K562 (cell line): ENCODE measurements around the gene NUBP2. TPM values are rescaled to one million over a fixed set of nuclear protein-coding genes. Genes with fewer than 3 reads are reported as not detected.

Experiments
- ATAC-seq: fragments of 200-7000 bp; cut with Tn5 transposase; 3 replicates; pipeline ENCODE4 v1.9.1; 2020; ENCODE audit warnings: moderate library complexity
- BruUV-seq: library from RNA; stranded (reverse); fragments of 400-500 nt; replicated peaks from 2 replicates; lab custom pipeline; 2021; lab: Mats Ljungman, UMichigan
- CTCF ChIA-PET: fragments of 300-600 bp; formaldehyde crosslinking; extraction: SDS; loops from one replicate; lab custom pipeline; 2021; ENCODE audit warnings: low intra/inter-chr PET ratio; lab: Yijun Ruan, JAX
- POLR2A ChIA-PET: fragments of 300-600, 350-650 bp; sonication (Branson Sonifier 250); formaldehyde crosslinking; extraction: SDS; loops from one replicate; lab custom pipeline; 2021; ENCODE audit warnings: antibody characterized with exemption, inconsistent platforms; lab: Yijun Ruan, JAX
- DNase-seq, 4 experiments: peaks; one replicate each; pipeline versions ENCODE4 v3.0.0 to v3.0.0-alpha.2; 2011 to 2018; ENCODE audit warnings: low spot score in 3 of 4, mixed read lengths in 3 of 4; ENCODE audit errors: extremely low read depth in 1 of 4
- FAIRE-seq: peaks from 2 replicates; lab custom pipeline; 2011; peaks lifted over from hg19 to GRCh38; lab: Jason Lieb, UNC
- H2AFZ ChIP-seq: 2 replicates; pipeline ENCODE4 v1.6.0; 2011; ENCODE audit warnings: low read depth, low read length, control low read depth, inconsistent platforms
- H3K27ac ChIP-seq: fragments of 200-600 bp; 3 replicates; pipeline ENCODE4 v1.8.0; 2011; ENCODE audit warnings: low read depth, mild to moderate bottlenecking, control low read depth, inconsistent platforms, low read length, moderate library complexity, mixed read lengths; ENCODE audit errors: extremely low read depth
- H3K27me3 ChIP-seq, 2 experiments: fragments of 300-600 bp in 1 of 2; 2 replicates in 1 of 2; 3 replicates in 1 of 2; pipeline versions ENCODE4 v1.6.0 to v1.8.0; 2011; ENCODE audit warnings: inconsistent platforms in 2 of 2, low read length in 2 of 2, mild to moderate bottlenecking in 1 of 2, mixed read lengths in 1 of 2, moderate library complexity in 1 of 2; ENCODE audit not compliant: control insufficient read depth in 2 of 2, insufficient read depth in 2 of 2
- H3K36me3 ChIP-seq: fragments of 300-600 bp; 3 replicates; pipeline ENCODE4 v1.8.0; 2011; ENCODE audit warnings: mild to moderate bottlenecking, low read length, inconsistent platforms; ENCODE audit not compliant: control insufficient read depth, insufficient read depth
- H3K4me1 ChIP-seq, 2 experiments: fragments of 200-600 bp in 1 of 2; replicated peaks in 1 of 2; 2 replicates in 1 of 2; 3 replicates in 1 of 2; pipeline versions ENCODE4 v1.5.1 to v1.8.0; 2011; ENCODE audit warnings: inconsistent platforms in 2 of 2, low read length in 2 of 2, mild to moderate bottlenecking in 1 of 2, mixed read lengths in 1 of 2, moderate library complexity in 1 of 2; ENCODE audit not compliant: control insufficient read depth in 2 of 2, insufficient read depth in 2 of 2
- H3K4me2 ChIP-seq: 2 replicates; pipeline ENCODE4 v1.6.1; 2011; ENCODE audit warnings: low read length, control low read depth, inconsistent platforms, mixed read lengths; ENCODE audit not compliant: insufficient read depth
- H3K4me3 ChIP-seq: fragments of 200-600 bp; sonication (generic), shearing (Covaris generic); 2 replicates; pipeline ENCODE4 v1.5.1; 2016; ENCODE audit warnings: control low read depth, inconsistent platforms
- H3K79me2 ChIP-seq: fragments of 200-600 bp; 3 replicates; pipeline ENCODE4 v1.8.0; 2011; ENCODE audit warnings: low read length, inconsistent platforms; ENCODE audit not compliant: control insufficient read depth, insufficient read depth
- H3K9ac ChIP-seq, 2 experiments: 2 replicates each; pipeline versions ENCODE4 v1.6.0 to v1.6.1; 2011; ENCODE audit warnings: low read depth in 2 of 2, low read length in 2 of 2, control low read depth in 1 of 2, inconsistent platforms in 1 of 2, mild to moderate bottlenecking in 1 of 2, mixed read lengths in 1 of 2; ENCODE audit not compliant: insufficient read depth in 1 of 2
- H3K9me1 ChIP-seq: one replicate; pipeline ENCODE4 v1.6.0; 2011; ENCODE audit warnings: inconsistent platforms, mild to moderate bottlenecking, low read length, moderate library complexity; ENCODE audit not compliant: control insufficient read depth, insufficient read depth
- H3K9me3 ChIP-seq: replicated peaks from 2 replicates; pipeline ENCODE4 v1.5.1; 2011; ENCODE audit warnings: low read depth, low read length, inconsistent platforms; ENCODE audit not compliant: control insufficient read depth, insufficient read depth
- H4K20me1 ChIP-seq: replicated peaks from 2 replicates; pipeline ENCODE4 v1.6.1; 2011; ENCODE audit warnings: low read length, inconsistent platforms, mixed read lengths; ENCODE audit not compliant: control insufficient read depth, insufficient read depth
- DPF2 ChIP-seq: fragments of 450-650 bp; IDR thresholded peaks from 2 replicates; pipeline ENCODE4 v1.6.1; 2016
- ZNF12 ChIP-seq: sonication (generic); formaldehyde crosslinking; IDR thresholded peaks from 2 replicates; pipeline ENCODE4 v1.4.0; 2020; ENCODE audit warnings: mild to moderate bottlenecking, missing genetic modification reagents
- ZNF324 ChIP-seq: fragments of 250-450 bp; sonication (Bioruptor Pico); IDR thresholded peaks from 2 replicates; pipeline ENCODE4 v1.4.0; 2020; ENCODE audit warnings: mild to moderate bottlenecking
- WGBS: fragments of 100-300 bp; shearing (Covaris generic); methylation state at CpG from one replicate; pipeline ENCODE4 v1.1.6; 2016; ENCODE audit warnings: low coverage, mixed read lengths; ENCODE audit not compliant: insufficient coverage; ENCODE audit errors: missing lambda C conversion rate; 5-methylcytosine and 5-hydroxymethylcytosine counted together
- in situ Hi-C: fragments of 300-500 bp; cut with MboI; formaldehyde crosslinking; loops from 4 replicates; pipeline ENCODE4 v1.15.0; 2018; ENCODE audit warnings: inconsistent platforms, mixed read lengths
- intact Hi-C: fragments of 100-400 bp; cut with micrococcal nuclease; formaldehyde crosslinking; loops from 2 replicates; pipeline ENCODE4 v1.14.2; 2022
- polyA plus RNA-seq, 8 experiments: library from polyadenylated mRNA; depleted of rRNA in 4 of 8; stranded (reverse) in 5 of 8; unstranded in 3 of 8; fragments of >200 nt; fragmentation: Nextera tagmentation in 2 of 8; fragmentation: Illumina TruSeq in 1 of 8; extraction: Ambion mirVana in 2 of 8; extraction: Trizol in 1 of 8; gene quantifications; 2 replicates each; pipeline versions ENCODE4 v1.2.1 to v1.2.3, GENCODE V29; 2011 to 2014; ENCODE audit warnings: inconsistent platforms in 1 of 8, missing spikeins in 1 of 8
- total RNA-seq, 7 experiments: library from RNA; depleted of rRNA in 6 of 7; stranded (reverse); fragments of >200 nt in 6 of 7; fragmentation: Illumina TruSeq in 2 of 7; extraction: Trizol in 2 of 7; gene quantifications; 2 replicates each; pipeline versions ENCODE4 v1.2.1 to v1.2.3, GENCODE V29; 2011 to 2021; ENCODE audit warnings: low replicate concordance in 1 of 7
- TF ChIP-seq, protein P1 (sequence below): fragments of 250-450 bp; sonication (Bioruptor Pico); IDR thresholded peaks from 2 replicates; pipeline ENCODE4 v1.5.0; 2021

NUBP2 gene
- total and polyA plus RNA-seq, 9 of the 15 experiments (the other 6 are each of a cell fraction or from before 2014, with no cell fraction given): 1.8 to 115 (median 24.0) TPM

DNA sequence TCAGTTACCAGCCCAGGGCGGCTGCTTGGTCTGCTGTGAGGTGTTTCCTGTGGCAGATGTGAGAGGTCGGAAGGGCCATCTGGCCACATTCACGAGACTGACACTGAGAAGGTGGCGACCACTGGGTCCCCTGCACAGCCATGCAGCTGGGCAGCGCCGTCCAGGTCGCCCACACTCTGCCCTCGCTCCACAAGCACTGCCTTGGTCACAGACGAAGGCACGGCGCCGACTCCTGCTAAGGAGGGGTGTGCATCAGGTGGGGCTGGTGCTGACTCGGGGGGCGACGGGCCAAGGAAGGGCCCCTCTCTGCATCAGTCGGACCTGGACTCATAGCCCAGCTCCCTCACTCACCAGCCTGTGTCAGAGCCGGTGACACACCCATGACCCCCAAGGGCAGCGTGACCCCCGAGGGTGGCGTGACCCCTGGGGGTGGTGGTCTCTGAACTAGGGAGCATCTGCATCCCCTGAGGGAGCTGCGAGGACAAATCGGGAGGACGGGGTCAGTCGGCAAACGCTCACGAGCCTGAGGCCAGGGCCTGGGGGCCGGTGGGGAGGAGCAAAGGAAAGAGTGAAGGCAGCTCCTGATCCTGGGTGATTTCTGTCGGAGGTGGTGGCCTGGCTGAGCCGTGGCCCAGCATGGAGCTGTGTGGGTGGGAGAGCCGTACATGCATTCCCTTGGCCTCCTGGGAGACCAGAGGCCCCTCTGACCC lies 41.8 kb upstream of the NUBP2 start:
- Histone ChIP-seq H3K4me2 (no peak overlapping the region), H3K27ac (no peak overlapping the region), H3K4me3 (no peak overlapping the region), H4K20me1 (no peaks in the 10 kb centered on the region), H3K9me3 (peaks cover 22% of the 10 kb centered on the region), H3K36me3 (peaks cover 18% of the 10 kb centered on the region; the same call in 1 of the 3 replicates), H3K9me1 (no peaks in the 10 kb centered on the region), H3K4me1 (peaks cover 0 to 50% of the 10 kb centered on the region in 2 experiments; a peak in 2 of 5 replicates), H3K79me2 (no peaks in the 10 kb centered on the region), H3K27me3 (no peaks in the 10 kb centered on the region; a peak in 1 of 5 replicates), H3K9ac (peak overlapping the region in 1 of 2 experiments; percentile 68; a peak in 1 of 4 replicates)
- ATAC-seq (no peak), DNase-seq (no peak), FAIRE-seq (no peak)
- no TSS peak for BruUV-seq
- intact Hi-C loops: no loop called here
- in situ Hi-C loops: no loop called here
- WGBS: 95% methylated on average over 23 of the region's 30 CpGs
- CTCF ChIA-PET: no interaction called here
- TF ChIP-seq ZNF12 (CRISPR knock-in tag) (no peak), DPF2 (no peak), ZNF324 (CRISPR knock-in tag) (no peak)
- TF ChIP-seq, protein P1, sequence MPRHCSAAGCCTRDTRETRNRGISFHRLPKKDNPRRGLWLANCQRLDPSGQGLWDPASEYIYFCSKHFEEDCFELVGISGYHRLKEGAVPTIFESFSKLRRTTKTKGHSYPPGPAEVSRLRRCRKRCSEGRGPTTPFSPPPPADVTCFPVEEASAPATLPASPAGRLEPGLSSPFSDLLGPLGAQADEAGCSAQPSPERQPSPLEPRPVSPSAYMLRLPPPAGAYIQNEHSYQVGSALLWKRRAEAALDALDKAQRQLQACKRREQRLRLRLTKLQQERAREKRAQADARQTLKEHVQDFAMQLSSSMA (CRISPR knock-in tag): no peak
- TF ChIP-seq, all 486 proteins: peak for 0
- no peak overlapping the region for H2AFZ ChIP-seq
- POLR2A ChIA-PET: no interaction called here
